ENCODE results near the gene CAMK2G.

The CAMK2G gene

DNA sequence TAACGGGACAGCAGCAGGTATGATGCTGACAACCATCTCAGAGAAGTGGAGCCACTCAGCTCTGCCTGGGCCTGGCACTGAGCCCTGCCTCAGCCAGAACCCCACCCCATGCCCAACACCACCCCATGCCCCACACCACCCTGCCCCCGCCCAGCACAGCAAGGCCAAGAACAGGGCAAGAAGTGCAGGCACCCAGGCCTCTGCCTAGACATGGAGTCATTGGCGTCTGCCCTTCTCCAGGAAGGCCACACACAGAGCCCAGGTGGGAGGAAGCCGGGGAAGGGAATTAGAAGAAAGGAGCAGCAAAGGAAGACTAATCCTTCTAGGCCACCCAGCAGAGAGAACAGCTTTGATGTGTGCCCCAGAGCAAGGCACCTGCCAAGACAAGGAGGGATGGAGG lies 18.9 kb downstream of the CAMK2G start:
- TF ChIP-seq, protein P1, sequence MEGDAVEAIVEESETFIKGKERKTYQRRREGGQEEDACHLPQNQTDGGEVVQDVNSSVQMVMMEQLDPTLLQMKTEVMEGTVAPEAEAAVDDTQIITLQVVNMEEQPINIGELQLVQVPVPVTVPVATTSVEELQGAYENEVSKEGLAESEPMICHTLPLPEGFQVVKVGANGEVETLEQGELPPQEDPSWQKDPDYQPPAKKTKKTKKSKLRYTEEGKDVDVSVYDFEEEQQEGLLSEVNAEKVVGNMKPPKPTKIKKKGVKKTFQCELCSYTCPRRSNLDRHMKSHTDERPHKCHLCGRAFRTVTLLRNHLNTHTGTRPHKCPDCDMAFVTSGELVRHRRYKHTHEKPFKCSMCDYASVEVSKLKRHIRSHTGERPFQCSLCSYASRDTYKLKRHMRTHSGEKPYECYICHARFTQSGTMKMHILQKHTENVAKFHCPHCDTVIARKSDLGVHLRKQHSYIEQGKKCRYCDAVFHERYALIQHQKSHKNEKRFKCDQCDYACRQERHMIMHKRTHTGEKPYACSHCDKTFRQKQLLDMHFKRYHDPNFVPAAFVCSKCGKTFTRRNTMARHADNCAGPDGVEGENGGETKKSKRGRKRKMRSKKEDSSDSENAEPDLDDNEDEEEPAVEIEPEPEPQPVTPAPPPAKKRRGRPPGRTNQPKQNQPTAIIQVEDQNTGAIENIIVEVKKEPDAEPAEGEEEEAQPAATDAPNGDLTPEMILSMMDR (IDR thresholded peaks at IDR 0.05; ENCODE audit: insufficient read depth, low read depth, low read length, missing control alignments): no peak
- no peak for DNase-seq (ENCODE audit: low read depth)
- H3K4me3 ChIP-seq (ENCODE audit: low read depth, low read length): no peak overlapping the region

DNA sequence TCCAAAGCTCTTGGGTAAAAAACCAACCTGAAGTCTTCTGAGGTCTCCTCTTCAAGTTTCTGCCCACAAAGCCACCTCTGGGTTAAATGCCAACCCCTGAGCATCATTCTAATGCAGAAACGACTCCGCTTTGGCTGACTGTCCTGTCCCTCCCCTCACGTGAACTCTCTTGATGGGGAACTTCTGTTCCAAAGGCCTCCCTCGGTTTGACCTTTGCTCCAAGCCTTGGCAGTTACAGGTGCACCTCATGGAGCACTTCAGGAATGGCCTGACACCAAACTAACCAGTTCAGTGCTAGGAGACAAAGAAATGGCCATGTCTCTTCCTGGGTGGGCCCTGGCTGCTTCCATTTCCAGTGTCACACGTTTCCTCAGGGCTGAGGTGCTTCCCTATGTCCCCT lies 20.0 kb downstream of the CAMK2G start:
- no peak overlapping the region for H3K4me3 ChIP-seq (ENCODE audit: low read depth, low read length)
- no peak for DNase-seq (ENCODE audit: low read depth)
- TF ChIP-seq, protein P1 (IDR thresholded peaks at IDR 0.05; ENCODE audit: insufficient read depth, low read depth, low read length, missing control alignments): no peak

DNA sequence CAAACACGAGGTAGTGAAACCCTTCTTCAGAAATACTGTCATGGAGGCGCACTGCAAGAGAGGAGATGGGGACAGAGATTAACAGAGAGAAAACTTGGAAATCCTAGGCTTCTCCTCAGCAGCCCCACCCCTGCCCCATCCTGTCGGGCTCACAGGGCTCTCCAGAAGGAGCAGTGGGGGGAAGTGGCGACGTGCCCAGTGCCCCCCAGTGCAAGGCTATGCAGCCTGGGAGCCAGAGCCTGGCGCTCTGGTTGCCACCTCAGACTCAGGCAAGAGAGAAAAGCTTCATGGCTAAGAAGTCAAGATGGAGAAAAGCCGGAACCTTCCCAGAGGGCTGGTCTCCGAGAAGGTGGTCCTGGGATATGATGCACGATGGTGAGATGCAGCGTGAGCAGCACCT lies 21.2 kb downstream of the CAMK2G start:
- H3K4me3 ChIP-seq (ENCODE audit: low read depth, low read length): no peak overlapping the region
- no peak for DNase-seq (ENCODE audit: low read depth)
- TF ChIP-seq, protein P1 (IDR thresholded peaks at IDR 0.05; ENCODE audit: insufficient read depth, low read depth, low read length, missing control alignments): no peak

DNA sequence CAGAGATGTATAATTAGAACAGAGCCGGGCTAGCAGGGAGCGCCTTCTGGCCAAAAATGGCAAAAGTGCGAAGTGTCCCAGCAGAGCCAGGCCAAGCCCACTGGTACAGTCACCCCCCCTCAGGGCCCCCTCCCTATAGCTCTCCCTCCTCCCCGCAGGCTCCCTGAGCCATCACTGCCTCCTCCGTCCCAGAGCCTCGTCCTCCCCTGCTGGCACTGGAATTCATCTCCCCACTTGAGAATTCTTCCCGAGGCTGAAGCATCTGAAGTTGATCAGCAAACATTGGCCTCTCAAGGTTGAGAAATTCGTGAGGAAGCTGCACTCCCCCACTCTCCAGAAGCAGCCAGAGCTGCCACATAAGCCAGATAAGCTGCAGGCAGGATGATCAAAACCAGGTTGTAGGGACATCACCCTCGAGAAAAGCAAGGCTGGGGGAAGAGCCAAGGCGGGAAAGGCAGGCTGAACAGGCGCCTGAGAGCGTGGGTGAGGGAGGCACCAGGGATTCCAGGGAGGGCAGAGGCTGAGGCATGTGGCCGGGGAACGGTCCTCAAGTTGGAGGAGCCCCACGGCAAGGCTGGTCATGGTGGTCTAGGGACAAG lies 23.4 kb downstream of the CAMK2G start:
- DNase-seq (ENCODE audit: low read depth): no peak
- TF ChIP-seq, protein P1 (IDR thresholded peaks at IDR 0.05; ENCODE audit: insufficient read depth, low read depth, low read length, missing control alignments): no peak
- no peak overlapping the region for H3K4me3 ChIP-seq (ENCODE audit: low read depth, low read length)

DNA sequence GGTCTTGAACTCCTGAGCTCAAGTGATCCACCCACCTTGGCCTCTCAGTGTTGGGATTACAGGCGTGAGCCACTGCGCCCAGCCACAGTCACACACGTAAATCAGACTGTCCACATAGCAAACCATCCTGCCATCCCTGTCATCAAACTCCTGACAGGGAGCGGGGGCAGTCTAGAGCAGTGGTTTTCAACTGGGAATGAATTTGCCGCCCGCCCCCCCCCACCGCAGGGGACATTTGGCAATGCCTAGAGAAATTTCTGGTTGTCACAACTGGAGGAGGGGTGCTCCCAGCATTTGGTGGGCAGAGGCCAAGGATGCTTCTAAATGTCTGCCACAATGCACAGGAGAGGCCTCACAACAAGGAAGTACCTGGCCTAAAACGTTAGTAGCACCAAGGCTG lies 24.1 kb downstream of the CAMK2G start:
- no peak for DNase-seq (ENCODE audit: low read depth)
- H3K4me3 ChIP-seq (ENCODE audit: low read depth, low read length): no peak overlapping the region
- TF ChIP-seq, protein P1 (IDR thresholded peaks at IDR 0.05; ENCODE audit: insufficient read depth, low read depth, low read length, missing control alignments): no peak

DNA sequence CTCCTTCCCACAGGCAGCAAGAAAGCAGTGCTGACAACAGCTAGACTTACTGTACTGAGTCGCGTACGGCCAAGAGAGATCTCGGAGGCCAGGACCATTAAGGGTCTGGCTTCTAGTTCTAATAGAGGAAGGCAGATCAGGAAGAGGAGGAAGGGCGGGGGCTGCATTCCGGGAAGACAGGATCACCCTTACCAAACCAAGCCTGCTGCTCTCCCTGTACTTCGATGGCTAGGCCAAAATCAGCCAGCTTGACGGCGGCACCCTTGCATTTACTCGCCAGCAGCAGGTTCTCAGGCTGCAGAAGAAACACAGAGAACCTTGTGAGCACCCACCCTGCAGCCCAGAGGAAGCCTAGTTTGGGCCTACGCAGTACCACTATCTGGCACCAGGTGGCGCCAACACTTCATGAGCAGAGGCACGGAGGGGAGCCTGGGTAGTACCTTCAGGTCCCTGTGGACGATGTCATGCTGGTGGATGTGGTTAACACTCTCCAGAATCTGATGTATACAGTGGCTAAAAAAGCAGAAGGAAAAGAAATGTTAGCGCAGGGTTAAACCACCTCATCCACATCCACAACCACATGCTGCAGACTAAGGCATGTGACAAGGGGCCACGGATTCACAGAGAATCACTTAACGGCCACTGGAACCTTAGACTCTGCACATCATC lies 25.4 kb downstream of the CAMK2G start:
- peak; percentile 92 for DNase-seq (ENCODE audit: low read depth)
- H3K4me3 ChIP-seq (ENCODE audit: low read depth, low read length): no peak overlapping the region
- TF ChIP-seq, protein P1 (IDR thresholded peaks at IDR 0.05; ENCODE audit: insufficient read depth, low read depth, low read length, missing control alignments): peak; percentile 99

DNA sequence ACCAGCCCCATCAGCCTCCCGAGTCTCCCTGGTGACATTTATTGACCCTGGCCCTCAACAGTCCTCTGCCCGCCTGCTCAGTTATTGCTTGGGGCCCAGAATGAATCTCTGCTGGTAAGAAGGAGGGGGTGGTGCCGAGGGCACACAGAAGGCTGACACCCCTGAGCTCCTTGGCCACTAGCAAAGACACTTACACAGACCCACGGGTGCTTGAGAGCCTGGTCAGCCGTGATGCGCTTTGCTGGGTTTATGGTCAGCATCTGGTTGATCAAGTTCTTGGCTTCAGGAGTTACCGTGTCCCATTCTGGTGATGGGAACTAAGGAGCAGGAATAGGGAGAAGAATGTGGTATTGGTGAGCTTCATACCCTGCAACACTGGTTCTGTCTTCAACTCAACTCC lies 27.3 kb downstream of the CAMK2G start:
- H3K4me3 ChIP-seq (ENCODE audit: low read depth, low read length): no peak overlapping the region
- DNase-seq (ENCODE audit: low read depth): no peak
- TF ChIP-seq, protein P1 (IDR thresholded peaks at IDR 0.05; ENCODE audit: insufficient read depth, low read depth, low read length, missing control alignments): no peak

Data from GM12865 (cell line).